Natural killer cell (primary cell): ENCODE results near the gene TMEM175. TPM values are rescaled to one million over a fixed set of nuclear protein-coding genes. Genes with fewer than 3 reads are reported as not detected.

Experiments used
- ATAC-seq, 3 donors: fragments of 150-1000 bp in 2 of 3; fragments of 200-7000 bp in 1 of 3; cut with Tn5 transposase; 1 replicate in 1 of 3; 2 replicates in 2 of 3; pipeline ENCODE4 v1.10.0; 2021; ENCODE audit warnings: mild to moderate bottlenecking in 2 of 3, moderate library complexity in 2 of 3
- DNase-seq, 2 donors: peaks; one replicate each; pipeline versions ENCODE4 v3.0.0 to v3.0.0-alpha.2; 2013 to 2021; ENCODE audit warnings: mixed read lengths in 1 of 2
- H3K27ac ChIP-seq: one replicate; pipeline ENCODE4 v1.5.1; 2013; ENCODE audit warnings: mild to moderate bottlenecking, low read length
- H3K27me3 ChIP-seq: one replicate; pipeline ENCODE4 v1.6.1; 2013; ENCODE audit warnings: low read length; ENCODE audit not compliant: control insufficient read depth, insufficient read depth
- H3K36me3 ChIP-seq: one replicate; pipeline ENCODE4 v1.6.1; 2013; ENCODE audit warnings: low read length; ENCODE audit not compliant: control insufficient read depth, insufficient read depth
- H3K4me1 ChIP-seq: one replicate; pipeline ENCODE4 v1.6.1; 2013; ENCODE audit warnings: low read length; ENCODE audit not compliant: control insufficient read depth, insufficient read depth
- H3K4me3 ChIP-seq: one replicate; pipeline ENCODE4 v1.5.1; 2013; ENCODE audit warnings: low read length
- H3K9me3 ChIP-seq: one replicate; pipeline ENCODE4 v1.6.1; 2013; ENCODE audit warnings: low read length; ENCODE audit not compliant: control insufficient read depth, insufficient read depth
- H3K27ac Mint-ChIP-seq, 2 donors: one replicate each; pipeline ENCODE4 v1.8.0; 2022; ENCODE audit warnings: mild to moderate bottlenecking in 2 of 2, mixed read lengths in 2 of 2, moderate library complexity in 1 of 2
- H3K27me3 Mint-ChIP-seq, 2 donors: one replicate each; pipeline ENCODE4 v1.8.0; 2022; ENCODE audit warnings: low read depth in 2 of 2, mixed read lengths in 2 of 2
- H3K36me3 Mint-ChIP-seq: one replicate; pipeline ENCODE4 v1.8.0; 2022; ENCODE audit warnings: mixed read lengths
- H3K4me1 Mint-ChIP-seq, 2 donors: one replicate each; pipeline ENCODE4 v1.8.0; 2022; ENCODE audit warnings: mixed read lengths in 2 of 2
- H3K4me3 Mint-ChIP-seq: one replicate; pipeline ENCODE4 v1.8.0; 2022; ENCODE audit warnings: mild to moderate bottlenecking, moderate library complexity, mixed read lengths
- H3K9me3 Mint-ChIP-seq, 2 donors: one replicate each; pipeline ENCODE4 v1.8.0; 2022; ENCODE audit warnings: mixed read lengths in 2 of 2
- WGBS: methylation state at CpG from one replicate; pipeline ENCODE4 v1.1.7; 2013; ENCODE audit warnings: missing lambda C conversion rate; ENCODE audit not compliant: insufficient coverage; 5-methylcytosine and 5-hydroxymethylcytosine counted together
- intact Hi-C: fragments of 100-400 bp; cut with micrococcal nuclease; formaldehyde crosslinking; loops from one replicate; pipeline ENCODE4 v1.14.2; 2022
- total RNA-seq, 4 donors: library from RNA; stranded (reverse); fragments of 120-200 nt in 1 of 4; gene quantifications; one replicate each; pipeline versions ENCODE4 v1.2.3 to v1.2.4, GENCODE V29; 2013 to 2022
- TF ChIP-seq, protein P1 (sequence below): fragments of 200-600 bp; IDR thresholded peaks from one replicate; pipeline ENCODE4 v1.8.0; 2022; ENCODE audit warnings: antibody characterized with exemption

The TMEM175 gene
- total RNA-seq, 3 donors from 2014 or later (not counting 1 experiment from before 2014, with no cell fraction given), result 72.8 to 79.8 (median 73.2) TPM

GRCh38 chr4:966266-967112 lies 34.2 kb downstream of the TMEM175 start:
- H3K9me3 ChIP-seq, result no peaks in the 10 kb centered on the region
- Mint-ChIP-seq H3K27ac (no peak overlapping the region), H3K27me3 (no peaks in the 10 kb centered on the region), H3K4me3 (no peak overlapping the region), H3K36me3 (no peaks in the 10 kb centered on the region), H3K4me1 (peaks cover 13 to 34% of the 10 kb centered on the region in 2 donors), H3K9me3 (no peaks in the 10 kb centered on the region)
- peaks cover 49% of the 10 kb centered on the region for H3K36me3 ChIP-seq
- DNase-seq (no peak), ATAC-seq (no peak)
- no peak overlapping the region for H3K4me3 ChIP-seq
- H3K4me1 ChIP-seq, result peaks cover 41% of the 10 kb centered on the region
- intact Hi-C loops, result no loop called here
- peaks cover 3% of the 10 kb centered on the region for H3K27me3 ChIP-seq
- WGBS, result 94% methylated on average over 48 of the region's 48 CpGs
- no peak overlapping the region for H3K27ac ChIP-seq
- TF ChIP-seq, protein P1, sequence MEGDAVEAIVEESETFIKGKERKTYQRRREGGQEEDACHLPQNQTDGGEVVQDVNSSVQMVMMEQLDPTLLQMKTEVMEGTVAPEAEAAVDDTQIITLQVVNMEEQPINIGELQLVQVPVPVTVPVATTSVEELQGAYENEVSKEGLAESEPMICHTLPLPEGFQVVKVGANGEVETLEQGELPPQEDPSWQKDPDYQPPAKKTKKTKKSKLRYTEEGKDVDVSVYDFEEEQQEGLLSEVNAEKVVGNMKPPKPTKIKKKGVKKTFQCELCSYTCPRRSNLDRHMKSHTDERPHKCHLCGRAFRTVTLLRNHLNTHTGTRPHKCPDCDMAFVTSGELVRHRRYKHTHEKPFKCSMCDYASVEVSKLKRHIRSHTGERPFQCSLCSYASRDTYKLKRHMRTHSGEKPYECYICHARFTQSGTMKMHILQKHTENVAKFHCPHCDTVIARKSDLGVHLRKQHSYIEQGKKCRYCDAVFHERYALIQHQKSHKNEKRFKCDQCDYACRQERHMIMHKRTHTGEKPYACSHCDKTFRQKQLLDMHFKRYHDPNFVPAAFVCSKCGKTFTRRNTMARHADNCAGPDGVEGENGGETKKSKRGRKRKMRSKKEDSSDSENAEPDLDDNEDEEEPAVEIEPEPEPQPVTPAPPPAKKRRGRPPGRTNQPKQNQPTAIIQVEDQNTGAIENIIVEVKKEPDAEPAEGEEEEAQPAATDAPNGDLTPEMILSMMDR, result no peak

DNA sequence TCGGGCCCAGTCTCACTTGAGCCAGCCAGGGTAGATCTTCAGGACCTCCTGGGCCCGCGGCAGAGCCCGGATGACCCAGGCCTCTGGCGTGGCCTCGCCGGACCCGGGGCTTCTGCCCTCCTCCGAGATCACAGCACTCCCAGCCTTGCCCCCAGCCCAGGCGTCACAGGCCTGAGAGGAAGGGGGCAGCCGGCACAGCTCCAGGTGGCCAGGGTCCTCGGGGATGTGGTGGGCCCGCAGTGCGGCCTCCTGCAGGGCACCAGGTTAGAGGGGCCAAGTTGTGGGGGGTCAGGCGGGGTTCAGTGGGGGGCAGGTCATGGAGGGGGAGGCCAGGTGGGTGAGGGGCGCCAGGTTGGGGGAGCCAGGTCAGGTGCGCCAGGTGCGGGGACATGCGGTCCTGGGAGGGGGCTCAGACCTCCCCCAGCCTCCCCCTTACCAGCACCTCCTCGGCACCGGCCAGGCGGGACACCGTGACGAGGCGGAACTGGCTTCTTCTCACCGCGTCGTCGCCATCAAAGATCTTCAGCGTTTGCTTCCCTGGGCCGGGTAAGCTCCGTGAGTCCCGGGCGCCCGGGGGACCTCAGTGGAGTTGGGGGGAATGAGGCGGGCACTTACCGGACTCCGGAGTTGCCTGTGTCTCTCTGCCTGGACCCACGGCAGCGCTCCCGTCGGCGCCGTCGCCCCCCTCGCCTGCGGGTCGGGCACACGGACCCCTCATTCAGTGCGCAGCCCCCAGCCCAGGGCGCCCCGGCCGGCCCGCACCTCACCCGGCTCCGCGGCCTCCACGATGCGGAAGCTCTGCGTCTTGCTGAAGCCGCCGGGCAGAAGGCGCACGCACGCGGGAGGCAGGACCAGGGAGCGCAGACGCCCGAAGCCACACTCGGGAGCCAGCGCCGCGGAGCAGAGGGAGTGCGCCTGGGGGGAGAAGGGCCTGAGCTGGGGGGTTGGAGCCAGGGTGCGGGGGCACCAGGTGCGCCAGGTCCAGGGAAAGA lies 35.1 kb downstream of the TMEM175 start:
- H3K4me3 Mint-ChIP-seq, result peak overlapping the region; percentile 17
- WGBS, result 55% methylated on average over 75 of the region's 76 CpGs
- H3K4me1 ChIP-seq, result peaks cover 50% of the 10 kb centered on the region
- no peaks in the 10 kb centered on the region for H3K36me3 Mint-ChIP-seq
- H3K27ac Mint-ChIP-seq, result no peak overlapping the region
- no peaks in the 10 kb centered on the region for H3K9me3 Mint-ChIP-seq
- peaks cover 13 to 35% of the 10 kb centered on the region in 2 donors for H3K4me1 Mint-ChIP-seq
- ATAC-seq (no peak), DNase-seq (peak in 1 of 2 donors; percentile 30)
- H3K27ac ChIP-seq, result no peak overlapping the region
- H3K27me3 ChIP-seq, result peaks cover 3% of the 10 kb centered on the region
- TF ChIP-seq, protein P1, result no peak
- H3K9me3 ChIP-seq, result no peaks in the 10 kb centered on the region
- H3K27me3 Mint-ChIP-seq, result no peaks in the 10 kb centered on the region
- H3K4me3 ChIP-seq, result no peak overlapping the region
- intact Hi-C loops, result no loop called here
- peaks cover 40% of the 10 kb centered on the region for H3K36me3 ChIP-seq

DNA sequence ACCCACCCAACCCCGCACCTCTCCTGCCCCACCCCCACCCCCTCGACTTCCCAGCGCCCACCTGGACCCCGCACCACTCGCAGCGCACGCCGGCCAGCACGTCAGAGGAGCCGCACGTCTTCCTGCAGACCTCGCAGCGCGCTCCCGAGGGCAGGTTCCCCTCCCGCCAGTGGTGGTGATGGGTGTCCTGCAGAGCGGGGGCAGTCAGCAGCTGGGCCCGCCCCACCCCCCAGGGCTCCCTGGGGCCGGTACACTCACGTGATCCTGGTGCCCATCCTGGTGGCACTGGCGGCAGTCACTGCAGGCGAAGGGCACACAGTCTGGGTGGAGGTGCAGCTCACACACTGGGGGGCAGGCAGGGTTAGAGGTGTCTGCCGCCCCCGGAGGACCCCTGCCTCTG lies 36.0 kb downstream of the TMEM175 start:
- TF ChIP-seq, protein P1, result no peak
- Histone ChIP-seq H3K4me3 (no peak overlapping the region), H3K4me1 (peaks cover 55% of the 10 kb centered on the region), H3K27ac (no peak overlapping the region), H3K27me3 (peaks cover 3% of the 10 kb centered on the region), H3K9me3 (no peaks in the 10 kb centered on the region), H3K36me3 (peaks cover 31% of the 10 kb centered on the region)
- no peaks in the 10 kb centered on the region for H3K36me3 Mint-ChIP-seq
- no peaks in the 10 kb centered on the region for H3K9me3 Mint-ChIP-seq
- DNase-seq (no peak), ATAC-seq (no peak)
- H3K27me3 Mint-ChIP-seq, result no peaks in the 10 kb centered on the region
- peaks cover 13 to 35% of the 10 kb centered on the region in 2 donors for H3K4me1 Mint-ChIP-seq
- WGBS, result 38% methylated on average over 22 of the region's 24 CpGs
- peak overlapping the region in 1 of 2 donors; percentile 78 for H3K27ac Mint-ChIP-seq
- no peak overlapping the region for H3K4me3 Mint-ChIP-seq
- intact Hi-C loops, result no loop called here
